22Rv1 (cell line): Measurements from ENCODE around the gene FTCD.

ENCODE experiments used
- ZFX ChIP-seq: fragments of 450-650 bp; IDR thresholded peaks from 2 replicates; pipeline ENCODE4 v1.6.1; 2017; ENCODE audit warnings: antibody characterized with exemption, borderline replicate concordance
- TF ChIP-seq, protein P1 (sequence below): fragments of 450-650 bp; IDR thresholded peaks from 2 replicates; pipeline ENCODE4 v1.5.1; 2017; ENCODE audit warnings: mild to moderate bottlenecking

GRCh38 chr21:46100906-46101305 lies 54.5 kb downstream of the FTCD start:
- TF ChIP-seq, protein P1, sequence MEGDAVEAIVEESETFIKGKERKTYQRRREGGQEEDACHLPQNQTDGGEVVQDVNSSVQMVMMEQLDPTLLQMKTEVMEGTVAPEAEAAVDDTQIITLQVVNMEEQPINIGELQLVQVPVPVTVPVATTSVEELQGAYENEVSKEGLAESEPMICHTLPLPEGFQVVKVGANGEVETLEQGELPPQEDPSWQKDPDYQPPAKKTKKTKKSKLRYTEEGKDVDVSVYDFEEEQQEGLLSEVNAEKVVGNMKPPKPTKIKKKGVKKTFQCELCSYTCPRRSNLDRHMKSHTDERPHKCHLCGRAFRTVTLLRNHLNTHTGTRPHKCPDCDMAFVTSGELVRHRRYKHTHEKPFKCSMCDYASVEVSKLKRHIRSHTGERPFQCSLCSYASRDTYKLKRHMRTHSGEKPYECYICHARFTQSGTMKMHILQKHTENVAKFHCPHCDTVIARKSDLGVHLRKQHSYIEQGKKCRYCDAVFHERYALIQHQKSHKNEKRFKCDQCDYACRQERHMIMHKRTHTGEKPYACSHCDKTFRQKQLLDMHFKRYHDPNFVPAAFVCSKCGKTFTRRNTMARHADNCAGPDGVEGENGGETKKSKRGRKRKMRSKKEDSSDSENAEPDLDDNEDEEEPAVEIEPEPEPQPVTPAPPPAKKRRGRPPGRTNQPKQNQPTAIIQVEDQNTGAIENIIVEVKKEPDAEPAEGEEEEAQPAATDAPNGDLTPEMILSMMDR = no peak
- no peak for TF ChIP-seq ZFX
